ENCODE results near the gene STXBP1. TPM values are rescaled to one million over a fixed set of nuclear protein-coding genes. Genes with fewer than 3 reads are reported as not detected.
A peak's percentile ranks its signal among the peaks of the same experiment; 100 is the strongest.

The STXBP1 gene
- total and polyA plus RNA-seq, 8 donors: 5.2 to 77.7 (median 17.6) TPM

- WGBS, 5 donors: 73 to 95% (median 94%) methylated on average over 2 to 13 of the region's 13 CpGs
- Histone ChIP-seq H3K27ac (no peak overlapping the region), H3K4me3 (no peak overlapping the region), H3K27me3 (peaks cover 0 to 12% (median 0%) of the 10 kb centered on the region in 3 donors), H3K9me3 (no peaks in the 10 kb centered on the region), H3K4me1 (peaks cover 8 to 20% (median 16%) of the 10 kb centered on the region in 4 donors), H3K36me3 (no peaks in the 10 kb centered on the region)
- intact Hi-C loops (cut with DNase I; ENCODE audit: low total_unique reads): no loop called here
- no peak for DNase-seq
- TF ChIP-seq POLR2A (IDR thresholded peaks at IDR 0.05): no peak
- no peak for TF ChIP-seq EP300 (IDR thresholded peaks at IDR 0.05)
- TF ChIP-seq CTCF (IDR thresholded peaks at IDR 0.05): no peak
- TF ChIP-seq POLR2AphosphoS5 (IDR thresholded peaks at IDR 0.05): no peak
Measured at GRCh38 chr9:127723013-127723412, 110.9 kb downstream of the STXBP1 start.

- peak in 1 of 2 donors; percentile 27 for DNase-seq
- intact Hi-C loops (cut with DNase I; ENCODE audit: low total_unique reads): no loop called here
- H3K4me3 ChIP-seq: no peak overlapping the region
- H3K9me3 ChIP-seq: no peaks in the 10 kb centered on the region
- H3K27me3 ChIP-seq: peaks cover 0 to 12% (median 0%) of the 10 kb centered on the region in 3 donors
- TF ChIP-seq POLR2A (IDR thresholded peaks at IDR 0.05): no peak
- no peak for TF ChIP-seq EP300 (IDR thresholded peaks at IDR 0.05)
- no peak for TF ChIP-seq POLR2AphosphoS5 (IDR thresholded peaks at IDR 0.05)
- TF ChIP-seq CTCF (IDR thresholded peaks at IDR 0.05): no peak
- H3K36me3 ChIP-seq: no peaks in the 10 kb centered on the region
- WGBS, 5 donors: 25 to 56% (median 40%) methylated on average over 3 to 5 of the region's 5 CpGs
- peaks cover 8 to 20% (median 16%) of the 10 kb centered on the region in 4 donors for H3K4me1 ChIP-seq
- H3K27ac ChIP-seq: no peak overlapping the region
Measured at GRCh38 chr9:127723444-127723843, 111.4 kb downstream of the STXBP1 start.

- intact Hi-C loops (cut with DNase I; ENCODE audit: low total_unique reads): no loop called here
- Histone ChIP-seq H3K27me3 (peaks cover 0 to 12% (median 0%) of the 10 kb centered on the region in 3 donors), H3K4me3 (no peak overlapping the region), H3K4me1 (peaks cover 8 to 20% (median 16%) of the 10 kb centered on the region in 4 donors), H3K27ac (peak overlapping the region in 1 of 5 donors; percentile 24), H3K9me3 (no peaks in the 10 kb centered on the region), H3K36me3 (no peaks in the 10 kb centered on the region)
- TF ChIP-seq EP300 (IDR thresholded peaks at IDR 0.05) (no peak), POLR2A (IDR thresholded peaks at IDR 0.05) (no peak), POLR2AphosphoS5 (IDR thresholded peaks at IDR 0.05) (no peak), CTCF (IDR thresholded peaks at IDR 0.05) (no peak)
- DNase-seq: peak; percentile 59 to 68
- WGBS, 5 donors: 28 to 46% (median 37%) methylated on average over 20 to 23 of the region's 23 CpGs
Measured at GRCh38 chr9:127724012-127724411, 111.9 kb downstream of the STXBP1 start.

GRCh38 chr9:127726871-127727270, 114.8 kb downstream of the STXBP1 start:
- Histone ChIP-seq H3K27ac (no peak overlapping the region), H3K36me3 (peaks cover 5 to 22% (median 10%) of the 10 kb centered on the region in 4 donors), H3K9me3 (no peaks in the 10 kb centered on the region), H3K4me3 (no peak overlapping the region), H3K27me3 (peaks cover 0 to 12% (median 0%) of the 10 kb centered on the region in 3 donors), H3K4me1 (peaks cover 8 to 20% (median 16%) of the 10 kb centered on the region in 4 donors)
- no peak for DNase-seq
- intact Hi-C loops (cut with DNase I; ENCODE audit: low total_unique reads): no loop called here
- 64 to 87% (median 77%) methylated on average over 5 to 8 of the region's 8 CpGs for WGBS, 5 donors
- TF ChIP-seq CTCF (IDR thresholded peaks at IDR 0.05): no peak
- TF ChIP-seq EP300 (IDR thresholded peaks at IDR 0.05): no peak
- no peak for TF ChIP-seq POLR2AphosphoS5 (IDR thresholded peaks at IDR 0.05)
- no peak for TF ChIP-seq POLR2A (IDR thresholded peaks at IDR 0.05)

Measured in stomach (tissue), 9 donors.